ENCODE results near the gene CACNA2D3. TPM values are rescaled to one million over a fixed set of nuclear protein-coding genes. Genes with fewer than 3 reads are reported as not detected.

CACNA2D3 gene
- total RNA-seq, 1 donor from 2014 or later, result 0.29 TPM

DNA sequence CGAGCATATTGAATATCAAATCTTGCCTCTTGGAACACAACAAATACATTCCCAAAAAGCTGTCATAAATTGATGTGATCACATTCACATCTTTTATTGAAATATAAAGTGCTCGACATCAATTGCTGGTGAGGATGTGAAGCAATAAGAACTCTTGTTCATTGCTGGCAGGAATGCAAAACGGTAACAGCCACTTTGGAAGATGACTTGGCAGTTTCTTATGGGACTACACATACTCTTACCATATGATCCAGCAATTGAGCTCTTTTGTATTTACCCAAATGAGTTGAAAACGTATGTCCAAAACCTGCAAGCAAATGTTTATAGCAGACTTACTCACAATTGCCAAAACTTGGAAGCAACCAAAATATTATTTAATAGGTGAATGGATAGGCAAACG, 234.9 kb downstream of the CACNA2D3 start:
- H3K27ac Mint-ChIP-seq, result no peak overlapping the region
- no peaks in the 10 kb centered on the region for H3K36me3 Mint-ChIP-seq (ENCODE audit: insufficient read depth)
- H3K4me3 Mint-ChIP-seq (ENCODE audit: low read depth), result no peak overlapping the region
- no peak for TF ChIP-seq CTCF (IDR thresholded peaks at IDR 0.05; ENCODE audit: unreplicated experiment)
- no peak for DNase-seq (ENCODE audit: low spot score, unreplicated experiment)
- H3K27me3 Mint-ChIP-seq, result peaks cover 35% of the 10 kb centered on the region
- no peaks in the 10 kb centered on the region for H3K9me3 Mint-ChIP-seq (ENCODE audit: low read depth)
- H3K4me1 Mint-ChIP-seq (ENCODE audit: low read depth), result peaks cover 20% of the 10 kb centered on the region

- Mint-ChIP-seq H3K9me3 (ENCODE audit: low read depth) (no peaks in the 10 kb centered on the region), H3K4me3 (ENCODE audit: low read depth) (no peak overlapping the region), H3K27me3 (peaks cover 32% of the 10 kb centered on the region), H3K27ac (no peak overlapping the region), H3K4me1 (ENCODE audit: low read depth) (peaks cover 16% of the 10 kb centered on the region), H3K36me3 (ENCODE audit: insufficient read depth) (no peaks in the 10 kb centered on the region)
- TF ChIP-seq CTCF (IDR thresholded peaks at IDR 0.05; ENCODE audit: unreplicated experiment), result no peak
- no peak for DNase-seq (ENCODE audit: low spot score, unreplicated experiment)
Observed at GRCh38 chr3:54358316-54358715, 236.0 kb downstream of the CACNA2D3 start.

GRCh38 chr3:54358969-54359694, 236.8 kb downstream of the CACNA2D3 start:
- Mint-ChIP-seq H3K27me3 (peaks cover 32% of the 10 kb centered on the region), H3K27ac (no peak overlapping the region), H3K4me1 (ENCODE audit: low read depth) (peaks cover 9% of the 10 kb centered on the region), H3K9me3 (ENCODE audit: low read depth) (no peaks in the 10 kb centered on the region), H3K36me3 (ENCODE audit: insufficient read depth) (no peaks in the 10 kb centered on the region), H3K4me3 (ENCODE audit: low read depth) (no peak overlapping the region)
- TF ChIP-seq CTCF (IDR thresholded peaks at IDR 0.05; ENCODE audit: unreplicated experiment), result no peak
- no peak for DNase-seq (ENCODE audit: low spot score, unreplicated experiment)

DNA sequence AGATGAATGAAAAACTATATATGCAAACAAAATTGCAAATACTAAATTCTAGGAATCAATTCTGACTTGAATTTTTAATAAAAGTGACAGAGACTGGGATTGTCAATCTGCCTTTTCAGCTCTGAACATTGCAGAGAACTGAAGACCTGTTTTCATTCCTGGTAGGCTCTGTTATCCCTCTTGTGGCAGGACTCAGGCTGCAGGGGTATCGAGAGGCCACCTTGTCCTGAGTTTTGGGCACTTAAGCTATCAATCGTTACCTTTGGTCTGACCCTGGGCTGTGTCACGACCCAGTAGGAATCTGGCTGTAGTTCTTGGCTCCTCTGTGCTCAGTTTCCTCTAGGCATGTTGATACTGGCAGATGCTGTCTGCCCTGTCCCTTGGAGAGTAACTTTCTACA, 238.0 kb downstream of the CACNA2D3 start:
- no peak for DNase-seq (ENCODE audit: low spot score, unreplicated experiment)
- Mint-ChIP-seq H3K9me3 (ENCODE audit: low read depth) (no peaks in the 10 kb centered on the region), H3K27ac (no peak overlapping the region), H3K4me1 (ENCODE audit: low read depth) (no peaks in the 10 kb centered on the region), H3K4me3 (ENCODE audit: low read depth) (no peak overlapping the region), H3K36me3 (ENCODE audit: insufficient read depth) (no peaks in the 10 kb centered on the region), H3K27me3 (peaks cover 26% of the 10 kb centered on the region)
- peak; percentile 29 for TF ChIP-seq CTCF (IDR thresholded peaks at IDR 0.05; ENCODE audit: unreplicated experiment)

DNA sequence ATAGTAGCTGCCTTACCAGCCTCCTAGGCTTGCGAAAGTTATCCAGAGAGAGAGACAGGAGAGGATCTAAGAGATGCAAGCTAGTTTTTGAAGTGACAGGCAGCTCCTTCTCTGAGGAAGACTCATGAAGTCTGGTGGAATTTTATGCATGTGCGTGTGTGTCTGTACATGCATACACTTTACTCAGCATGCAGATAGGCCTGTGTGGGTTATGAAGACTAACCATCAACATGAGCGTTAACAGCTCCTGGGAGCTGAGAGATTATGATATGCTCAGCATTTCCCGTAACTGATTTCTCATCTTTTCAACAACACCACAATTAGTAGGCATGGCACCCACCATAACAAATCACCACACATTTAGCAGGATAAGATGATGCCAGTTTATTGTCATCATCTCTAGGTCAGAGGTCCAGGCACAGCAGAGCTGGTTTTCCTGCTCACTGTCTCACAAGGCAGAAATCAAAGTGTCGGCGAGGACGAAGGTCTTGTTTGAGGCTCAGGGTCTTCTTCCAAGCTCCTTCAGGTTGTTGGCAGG, 239.5 kb downstream of the CACNA2D3 start:
- Mint-ChIP-seq H3K36me3 (ENCODE audit: insufficient read depth) (no peaks in the 10 kb centered on the region), H3K4me1 (ENCODE audit: low read depth) (peaks cover 8% of the 10 kb centered on the region), H3K27ac (no peak overlapping the region), H3K4me3 (ENCODE audit: low read depth) (no peak overlapping the region), H3K27me3 (peaks cover 23% of the 10 kb centered on the region), H3K9me3 (ENCODE audit: low read depth) (no peaks in the 10 kb centered on the region)
- DNase-seq (ENCODE audit: low spot score, unreplicated experiment), result no peak
- TF ChIP-seq CTCF (IDR thresholded peaks at IDR 0.05; ENCODE audit: unreplicated experiment), result no peak
